PC-9 (cell line): ENCODE measurements around the gene C4orf17. TPM values are rescaled to one million over a fixed set of nuclear protein-coding genes. Genes with fewer than 3 reads are reported as not detected.
A peak's percentile ranks its signal among the peaks of the same experiment; 100 is the strongest.

Experiments used
- BruUV-seq: library from RNA; stranded (reverse); fragments of 400-500 nt; replicated peaks from 2 replicates; lab custom pipeline; 2021; lab: Mats Ljungman, UMichigan
- CTCF ChIA-PET: fragments of 300-600 bp; sonication (Branson Sonifier 250); formaldehyde crosslinking; loops from one replicate; lab custom pipeline; 2022; ENCODE audit warnings: antibody characterized with exemption; lab: Charles Lee
- POLR2A ChIA-PET: fragments of 300-600 bp; sonication (Branson Sonifier 250); formaldehyde crosslinking; loops from one replicate; lab custom pipeline; 2022; ENCODE audit warnings: antibody characterized with exemption; ENCODE audit not compliant: unreplicated experiment; lab: Charles Lee
- DNase-seq, 2 experiments: peaks; one replicate each; pipeline versions ENCODE4 v3.0.0 to v3.0.0-alpha.2; 2015 to 2022; ENCODE audit warnings: mixed read lengths in 1 of 2
- H2AFZ ChIP-seq: fragments of 200-600 bp; sonication (generic); 2 replicates; pipeline ENCODE4 v1.8.1; 2017; ENCODE audit warnings: antibody characterized with exemption
- H3F3A ChIP-seq: fragments of 200-600 bp; sonication (generic); 2 replicates; pipeline ENCODE4 v1.8.1; 2017; ENCODE audit warnings: antibody characterized with exemption, mild to moderate bottlenecking, low read depth; ENCODE audit not compliant: insufficient read depth
- H3K27ac ChIP-seq: fragments of 200-600 bp; sonication (generic); 2 replicates; pipeline ENCODE4 v1.6.1; 2016; ENCODE audit warnings: mixed run types
- H3K27me3 ChIP-seq: fragments of 200-600 bp; sonication (generic); 2 replicates; pipeline ENCODE4 v1.6.1; 2016; ENCODE audit warnings: low read depth, mixed run types; ENCODE audit not compliant: insufficient read depth
- H3K36me3 ChIP-seq: fragments of 200-600 bp; sonication (generic); 2 replicates; pipeline ENCODE4 v1.6.1; 2016; ENCODE audit warnings: low read depth, mixed run types
- H3K4me1 ChIP-seq: fragments of 200-600 bp; sonication (generic); replicated peaks from 2 replicates; pipeline ENCODE4 v1.6.1; 2016; ENCODE audit warnings: mixed run types; ENCODE audit not compliant: insufficient read depth
- H3K4me2 ChIP-seq: fragments of 200-600 bp; sonication (generic); 2 replicates; pipeline ENCODE4 v1.6.1; 2017; ENCODE audit warnings: mixed run types
- H3K4me3 ChIP-seq: fragments of 200-600 bp; sonication (generic); 2 replicates; pipeline ENCODE4 v1.6.1; 2016; ENCODE audit warnings: mixed run types
- H3K79me2 ChIP-seq: fragments of 200-600 bp; sonication (generic); 2 replicates; pipeline ENCODE4 v1.6.1; 2017; ENCODE audit warnings: low read depth, mixed run types
- H3K9me2 ChIP-seq: fragments of 200-600 bp; sonication (generic); 2 replicates; pipeline ENCODE4 v1.8.1; 2017; ENCODE audit warnings: mild to moderate bottlenecking; ENCODE audit not compliant: insufficient read depth
- H3K9me3 ChIP-seq: fragments of 200-600 bp; sonication (generic); 2 replicates; pipeline ENCODE4 v1.8.1; 2016; ENCODE audit warnings: low read depth; ENCODE audit not compliant: insufficient read depth
- H4K20me1 ChIP-seq: fragments of 200-600 bp; sonication (generic); 2 replicates; pipeline ENCODE4 v1.8.1; 2017; ENCODE audit not compliant: insufficient read depth
- CTCF ChIP-seq: fragments of 200-600 bp; sonication (generic); conservative IDR thresholded peaks from 2 replicates; pipeline ENCODE4 v1.6.1; 2017; ENCODE audit warnings: mixed run types, antibody characterized with exemption, mild to moderate bottlenecking, moderate library complexity
- EZH2 ChIP-seq: fragments of 200-600 bp; sonication (generic); IDR thresholded peaks from 2 replicates; pipeline ENCODE4 v1.8.0; 2017; ENCODE audit warnings: antibody characterized with exemption, low read depth
- intact Hi-C: fragments of 100-400 bp; cut with micrococcal nuclease; formaldehyde crosslinking; loops from one replicate; pipeline ENCODE4 v1.10.0; 2022; ENCODE audit not compliant: unreplicated experiment
- total RNA-seq: library from RNA; stranded (reverse); gene quantifications from 2 replicates; pipeline ENCODE4 v1.2.3, GENCODE V29; 2021

The C4orf17 gene
- total RNA-seq, 1 experiment from 2014 or later, result not detected

DNA sequence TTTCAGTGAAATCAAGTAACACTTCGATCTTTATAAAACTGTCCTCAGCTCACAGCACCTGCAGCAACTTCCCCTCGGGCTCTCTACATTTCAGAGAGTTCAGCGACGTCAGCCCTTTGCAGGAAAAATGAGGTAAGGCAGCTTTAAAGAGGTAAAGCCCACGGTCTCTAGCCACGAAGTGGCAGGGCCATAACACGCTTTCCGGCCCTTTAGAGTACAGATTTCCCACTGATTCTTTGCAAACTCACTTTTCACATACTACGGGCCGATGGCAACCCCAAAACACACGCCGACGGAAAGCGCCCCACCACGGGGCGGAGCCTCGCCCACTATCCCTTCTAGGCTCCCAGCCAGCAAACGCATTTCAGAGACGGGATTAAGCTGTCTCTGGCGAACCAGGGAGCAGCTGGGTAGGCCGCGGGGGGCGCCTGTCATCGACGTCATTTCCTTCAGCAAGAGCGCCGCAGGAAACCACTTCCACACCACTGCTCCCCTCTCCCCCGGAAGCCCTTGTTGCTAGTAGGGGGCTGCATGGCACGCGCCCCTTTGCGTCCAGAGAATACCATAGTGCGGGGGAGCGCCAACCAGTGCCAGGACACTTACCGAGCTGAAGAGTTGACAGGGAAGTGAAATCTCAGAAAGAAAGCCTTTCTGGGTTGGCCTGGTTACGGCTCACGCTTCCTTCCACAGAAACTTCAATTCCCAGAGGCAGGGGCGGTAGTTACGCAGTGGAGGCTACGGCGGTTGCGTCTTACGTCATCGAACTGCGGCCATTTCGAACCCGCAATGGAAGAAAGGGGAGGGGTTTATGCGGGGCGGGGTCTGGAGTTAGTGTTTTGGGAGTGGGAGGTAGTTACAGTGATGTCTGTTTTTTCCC is 52.7 kb downstream of the C4orf17 start, which contains the start of gene TRMT10A:
Gene TRMT10A, minus strand, starts transcription at position 730 of the 877 bp plus-strand sequence. CDS start 4,701 bp downstream, outside the sequence.
- intact Hi-C loops, result loop anchor here (1.0 to 2.0 kb wide), 3 partner anchors 91 to 386 kb away; no protein-coding TSS in a partner anchor
- Histone ChIP-seq H3K27me3 (no peaks in the 10 kb centered on the region), H3K27ac (peak within 1 kb of the TSS; percentile 92), H3K4me2 (peak within 1 kb of the TSS; percentile 84), H3F3A (peaks cover 16% of the 10 kb centered on the region), H3K9me2 (no peaks in the 10 kb centered on the region), H4K20me1 (no peaks in the 10 kb centered on the region), H3K4me1 (0 out of 2 replicates have a peak, but pooled peaks cover 9% of the 10 kb centered on the region), H3K9me3 (no peaks in the 10 kb centered on the region), H3K36me3 (no peaks in the 10 kb centered on the region), H3K4me3 (peak within 1 kb of the TSS; percentile 69), H3K79me2 (no peaks in the 10 kb centered on the region), H2AFZ (peak within 1 kb of the TSS; percentile 81)
- DNase-seq, result peak; percentile 87 to 93
- TSS peak; percentile 91 for BruUV-seq
- TF ChIP-seq CTCF (no peak), EZH2 (no peak)
- CTCF ChIA-PET, result interaction anchor here (1.3 kb wide), 1 partner anchor 160 kb away, joined by 5 read pairs; no protein-coding TSS in a partner anchor
- POLR2A ChIA-PET, result interaction anchor here (0.6 to 0.7 kb wide), 3 partner anchors 112 to 1448 kb away, joined by 3 to 7 read pairs (median 4); partner anchors contain the start of gene H2AZ1

DNA sequence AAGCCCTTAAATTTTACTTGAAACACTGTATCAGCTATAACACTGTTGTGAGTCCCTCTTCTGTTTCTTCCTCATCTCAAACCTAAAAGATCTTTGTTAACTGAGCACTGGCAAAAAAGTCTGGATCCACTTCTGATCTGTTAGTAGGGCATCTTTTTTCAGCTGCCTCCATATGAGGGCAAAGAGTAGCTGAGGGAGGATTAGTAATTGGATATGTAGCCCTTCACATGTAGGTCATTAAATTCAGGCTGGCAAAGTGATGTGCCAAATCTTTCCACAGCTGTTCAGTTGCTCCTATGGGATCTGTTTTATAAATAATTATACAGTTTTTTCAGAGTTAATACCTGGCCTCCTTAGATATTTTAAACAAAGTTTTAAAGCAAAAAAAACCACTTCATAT is 54.1 kb downstream of the C4orf17 start:
- no peaks in the 10 kb centered on the region for H4K20me1 ChIP-seq
- H3K36me3 ChIP-seq, result no peaks in the 10 kb centered on the region
- no peaks in the 10 kb centered on the region for H3K9me3 ChIP-seq
- CTCF ChIA-PET, result no interaction called here
- no TSS peak for BruUV-seq
- no peaks in the 10 kb centered on the region for H3K27me3 ChIP-seq
- peak overlapping the region; percentile 84; the same call in 1 of the 2 replicates for H3K4me2 ChIP-seq
- no peak overlapping the region for H3K27ac ChIP-seq
- POLR2A ChIA-PET, result interaction anchor here (0.6 kb wide), 1 partner anchor 382 kb away, joined by 9 read pairs; no protein-coding TSS in a partner anchor
- DNase-seq, result no peak
- no peaks in the 10 kb centered on the region for H3K79me2 ChIP-seq
- H3K4me1 ChIP-seq, result 0 out of 2 replicates have a peak, but pooled peaks cover 9% of the 10 kb centered on the region
- TF ChIP-seq EZH2 (no peak), CTCF (no peak)
- H2AFZ ChIP-seq, result peak overlapping the region; percentile 81; the same call in 1 of the 2 replicates
- H3K9me2 ChIP-seq, result no peaks in the 10 kb centered on the region
- no peak overlapping the region for H3K4me3 ChIP-seq
- peaks cover 16% of the 10 kb centered on the region for H3F3A ChIP-seq
- intact Hi-C loops, result no loop called here

GRCh38 chr4:99571883-99572282 is 61.1 kb downstream of the C4orf17 start:
- no peak for DNase-seq
- Histone ChIP-seq H3K27ac (no peak overlapping the region), H3K4me2 (no peak overlapping the region), H3K27me3 (no peaks in the 10 kb centered on the region), H3F3A (no peaks in the 10 kb centered on the region), H4K20me1 (no peaks in the 10 kb centered on the region), H3K79me2 (no peaks in the 10 kb centered on the region), H3K4me1 (no peaks in the 10 kb centered on the region), H3K4me3 (no peak overlapping the region), H3K9me2 (no peaks in the 10 kb centered on the region), H3K9me3 (no peaks in the 10 kb centered on the region), H2AFZ (no peak overlapping the region), H3K36me3 (no peaks in the 10 kb centered on the region)
- TF ChIP-seq EZH2 (no peak), CTCF (no peak)
- BruUV-seq, result no TSS peak
- CTCF ChIA-PET, result no interaction called here
- intact Hi-C loops, result no loop called here
- POLR2A ChIA-PET, result no interaction called here
